AG04449 (cell line): Measurements from ENCODE around the gene SEPHS1.

ENCODE experiments used
- CTCF ChIA-PET: fragments of 350-600 bp; formaldehyde crosslinking; extraction: SDS; loops from one replicate; lab custom pipeline; 2021; ENCODE audit warnings: antibody characterized with exemption; lab: Yijun Ruan, JAX
- POLR2A ChIA-PET: fragments of 400-600, 350-600 bp; formaldehyde crosslinking; extraction: SDS; loops from one replicate; lab custom pipeline; 2020; ENCODE audit warnings: antibody characterized with exemption, inconsistent platforms; lab: Yijun Ruan, JAX
- DNase-seq: peaks from one replicate; pipeline ENCODE4 v3.0.0-alpha.2; 2010; ENCODE audit warnings: low read depth, low spot score
- H3K4me3 ChIP-seq: 2 replicates; pipeline ENCODE4 v1.5.1; 2011; ENCODE audit warnings: low read depth, mild to moderate bottlenecking, control low read depth, low read length
- CTCF ChIP-seq: IDR thresholded peaks from one replicate; pipeline ENCODE4 v1.5.1; 2011; ENCODE audit warnings: mild to moderate bottlenecking, moderate library complexity, low read length, control low read depth, inconsistent platforms; ENCODE audit not compliant: insufficient read depth; ENCODE audit errors: missing control alignments

SEPHS1 gene

DNA sequence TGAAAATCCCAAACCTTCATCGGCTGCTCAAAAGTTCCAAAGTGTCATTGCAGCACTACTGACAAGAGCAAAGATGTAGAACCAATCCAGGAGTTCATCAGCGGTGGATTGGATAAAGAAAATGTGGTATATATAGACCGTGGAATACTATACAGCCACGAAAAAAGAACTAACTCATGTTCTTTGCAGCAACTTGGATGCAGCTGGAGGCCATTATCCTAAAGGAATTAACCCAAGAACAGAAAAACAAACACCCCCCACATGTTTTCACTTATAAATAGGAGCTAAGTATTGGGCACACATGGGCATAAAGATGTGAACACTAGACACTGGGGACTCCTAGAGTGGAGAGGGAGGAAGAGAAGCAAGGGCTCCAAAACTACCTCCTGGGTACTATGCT lies 79.8 kb downstream of the SEPHS1 start:
- no peak overlapping the region for H3K4me3 ChIP-seq
- DNase-seq, result no peak
- CTCF ChIA-PET, result no interaction called here
- POLR2A ChIA-PET, result no interaction called here
- TF ChIP-seq CTCF, result no peak
